Stimulated activated CD8-positive, alpha-beta memory T cell treated with anti-CD3 and anti-CD28 coated beads, Interleukin-7, amount 100 ng/mL, for 24 hours (primary cell): ENCODE results near the gene C11orf58.

Source experiments
- DNase-seq: peaks from one replicate; pipeline ENCODE4 v3.0.0-alpha.2; 2020; ENCODE audit warnings: low read depth

Gene C11orf58

DNA sequence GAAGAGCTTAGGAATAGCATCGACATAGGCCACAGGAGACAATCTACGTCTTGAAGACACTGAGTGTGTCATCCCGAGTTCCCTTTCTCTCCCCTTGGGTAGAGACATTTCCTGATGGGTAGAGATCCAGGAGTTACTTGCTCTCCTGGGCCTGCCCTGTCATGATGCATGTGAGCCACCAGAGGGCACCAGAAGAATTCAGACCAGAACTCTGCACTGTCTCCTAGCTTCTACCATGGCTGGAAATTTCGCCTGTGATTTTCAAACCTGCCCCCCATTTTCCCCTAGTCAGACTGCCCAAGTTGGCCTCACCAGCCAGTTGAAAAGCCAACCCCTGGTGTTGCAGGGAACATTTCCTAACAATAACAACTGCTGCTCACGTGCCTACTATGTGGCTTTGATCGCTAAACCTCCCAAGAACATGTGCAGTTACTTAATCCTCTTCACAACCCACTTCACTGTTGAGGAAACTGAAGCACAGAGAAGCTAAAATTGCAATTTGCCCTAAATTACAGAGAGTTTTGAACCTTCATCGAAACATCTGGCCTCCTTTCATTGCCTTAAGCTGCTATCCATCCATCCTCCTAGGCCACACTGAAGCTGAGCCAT, 47.2 kb downstream of the C11orf58 start:
- peak; percentile 21 for DNase-seq

DNA sequence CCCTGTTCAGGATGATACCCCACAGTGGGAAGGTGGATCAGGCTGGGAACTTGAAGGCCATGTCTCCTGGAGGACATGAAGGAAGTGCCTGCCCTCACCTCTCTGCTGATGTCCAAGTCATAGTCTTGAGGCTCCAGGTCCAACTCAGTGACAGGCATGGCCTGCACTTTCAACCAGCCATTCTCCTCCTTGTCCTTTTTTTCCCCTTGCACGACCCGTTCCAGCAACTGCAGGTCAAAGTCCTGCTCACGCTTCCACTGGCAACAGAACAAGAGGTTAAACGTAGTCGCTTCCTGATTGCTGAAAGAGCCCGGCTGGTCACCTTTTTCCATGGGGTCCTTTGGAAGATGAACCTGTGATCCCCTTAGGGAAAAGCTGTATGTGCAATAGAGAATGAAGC, 47.7 kb downstream of the C11orf58 start:
- DNase-seq, result no peak

DNA sequence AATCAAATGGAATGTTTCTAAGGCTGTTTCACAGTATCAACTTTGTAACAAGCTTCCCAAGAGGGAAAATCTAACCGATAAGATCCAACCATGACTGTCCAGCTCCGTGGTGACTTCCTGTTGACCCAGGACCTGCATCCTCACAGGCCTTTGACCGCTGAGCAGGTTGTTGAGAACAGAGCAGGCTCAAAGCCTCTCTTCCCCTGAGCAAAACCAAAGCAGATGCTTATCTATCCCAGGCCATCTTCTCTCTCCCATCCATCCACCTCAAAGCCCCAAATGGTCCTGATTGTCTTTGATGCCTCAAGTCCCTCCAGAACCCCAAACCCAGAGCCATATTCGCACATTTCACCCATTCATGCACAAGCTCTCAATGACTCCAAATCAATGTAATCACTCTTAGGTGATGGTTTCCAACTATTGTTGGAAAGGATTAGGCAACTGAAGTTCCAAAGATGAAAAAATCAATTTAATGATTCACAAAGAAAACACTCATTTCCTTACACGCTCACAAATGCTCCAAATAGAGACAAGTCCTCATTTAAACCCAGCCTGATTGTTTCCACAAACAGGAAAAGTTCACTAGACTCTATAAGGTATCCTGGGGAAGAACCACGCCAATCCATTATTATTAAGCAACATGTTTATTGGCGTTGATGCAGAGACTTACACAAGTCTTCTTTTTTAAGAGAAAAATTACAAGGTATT, 48.7 kb downstream of the C11orf58 start:
- DNase-seq, result no peak

GRCh38 chr11:16788141-16789062, 50.0 kb downstream of the C11orf58 start:
- peak; percentile 29 for DNase-seq

DNA sequence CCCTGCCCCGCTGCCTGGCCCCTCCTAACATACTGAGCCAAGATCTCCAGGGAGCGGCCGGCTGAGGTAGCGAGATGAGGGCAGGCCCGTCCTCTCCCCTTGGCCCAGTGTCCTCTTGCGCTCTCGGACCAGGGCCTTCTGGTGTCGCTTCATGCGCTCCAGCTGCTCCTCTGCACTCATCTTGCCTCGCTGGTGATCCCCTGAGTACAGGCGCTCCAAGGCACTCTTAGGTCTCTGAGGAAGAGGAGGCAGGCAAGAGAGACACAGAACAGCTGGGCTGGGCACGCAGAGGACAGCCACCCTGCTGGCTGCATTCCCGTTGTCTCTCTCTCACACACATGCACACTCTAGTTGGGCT, 50.6 kb downstream of the C11orf58 start:
- DNase-seq, result no peak

- DNase-seq, result no peak
Observed at GRCh38 chr11:16789560-16790485, 51.4 kb downstream of the C11orf58 start.

GRCh38 chr11:16790486-16791190, 52.2 kb downstream of the C11orf58 start:
- no peak for DNase-seq

DNA sequence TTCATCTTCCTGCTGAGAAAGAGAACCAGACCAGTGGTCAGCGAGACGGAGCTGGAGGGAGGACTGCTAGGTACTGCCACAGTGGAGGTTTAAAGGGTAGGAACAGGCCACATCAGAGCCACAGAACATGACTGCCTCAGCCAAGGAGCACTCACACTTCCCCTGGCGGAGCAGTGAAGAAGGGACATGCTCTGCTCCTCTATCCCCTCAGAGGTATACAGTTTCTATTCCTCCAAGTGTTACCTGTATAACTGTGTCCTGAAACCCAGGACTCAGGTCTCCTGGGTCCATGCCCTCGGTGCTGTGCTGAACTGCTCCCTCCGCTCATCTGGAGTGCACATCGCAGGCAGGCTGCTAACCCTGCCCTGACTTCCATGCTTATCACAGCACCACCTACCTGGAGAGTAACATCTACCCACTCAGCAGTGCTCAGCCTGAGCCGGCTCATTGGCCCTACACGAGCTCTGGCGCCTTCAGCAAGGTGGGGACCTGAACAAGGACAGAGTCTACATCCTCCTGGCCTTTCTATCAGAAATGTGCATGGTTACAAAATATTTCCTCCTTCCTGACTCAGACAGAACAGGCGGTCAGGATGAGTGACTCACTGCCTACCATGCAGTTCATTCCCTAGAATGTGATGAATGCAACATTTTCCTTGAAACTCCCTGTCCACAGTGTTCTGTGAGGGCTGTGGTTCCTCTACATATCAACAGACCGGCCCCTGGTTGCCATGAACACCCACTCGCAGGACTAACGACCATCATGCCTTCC, 52.9 kb downstream of the C11orf58 start:
- no peak for DNase-seq

- no peak for DNase-seq
Observed at GRCh38 chr11:16792426-16792825, 54.0 kb downstream of the C11orf58 start.

DNA sequence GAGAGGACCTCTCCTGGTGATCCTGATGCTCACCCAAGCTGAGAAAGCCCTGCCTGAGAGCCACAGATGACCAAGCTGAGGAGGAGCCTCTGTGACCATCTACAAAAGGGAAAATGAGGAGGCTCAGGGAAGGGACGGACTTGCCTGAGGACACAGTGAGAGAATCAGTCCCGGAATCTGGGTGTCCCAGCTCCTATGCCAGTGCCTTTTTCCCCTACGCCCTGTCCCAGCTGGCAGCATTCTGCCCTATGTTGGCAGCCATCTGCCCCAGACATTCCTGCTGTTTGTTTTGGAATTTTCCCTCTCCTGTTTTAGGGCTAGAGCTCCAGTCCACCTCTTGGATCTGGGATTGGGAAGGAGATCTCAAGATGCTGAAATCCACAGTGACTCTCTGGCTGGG, 54.6 kb downstream of the C11orf58 start:
- no peak for DNase-seq

DNA sequence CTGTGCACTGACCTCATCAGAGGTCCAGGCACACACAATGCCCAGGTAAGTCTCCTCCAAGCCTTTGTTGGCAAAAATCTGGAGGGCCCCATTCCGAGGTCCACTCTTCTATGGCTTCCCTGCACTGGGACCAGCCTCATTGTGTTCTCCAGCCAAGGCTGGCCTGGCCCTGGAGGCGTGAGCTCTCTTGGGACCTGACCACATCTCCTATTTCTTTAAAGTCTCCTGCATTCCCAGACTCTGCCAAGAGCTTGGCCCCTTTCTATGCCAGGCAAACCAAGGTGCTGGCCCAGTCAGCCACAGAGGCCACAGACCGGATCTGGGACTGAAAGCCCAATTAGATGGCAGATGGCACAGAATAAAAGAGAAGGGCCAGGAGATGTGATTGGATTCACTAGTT, 55.1 kb downstream of the C11orf58 start:
- DNase-seq, result no peak

- no peak for DNase-seq
Observed at GRCh38 chr11:16794047-16794818, 55.8 kb downstream of the C11orf58 start.

GRCh38 chr11:16795146-16795545, 56.7 kb downstream of the C11orf58 start:
- DNase-seq, result no peak

DNA sequence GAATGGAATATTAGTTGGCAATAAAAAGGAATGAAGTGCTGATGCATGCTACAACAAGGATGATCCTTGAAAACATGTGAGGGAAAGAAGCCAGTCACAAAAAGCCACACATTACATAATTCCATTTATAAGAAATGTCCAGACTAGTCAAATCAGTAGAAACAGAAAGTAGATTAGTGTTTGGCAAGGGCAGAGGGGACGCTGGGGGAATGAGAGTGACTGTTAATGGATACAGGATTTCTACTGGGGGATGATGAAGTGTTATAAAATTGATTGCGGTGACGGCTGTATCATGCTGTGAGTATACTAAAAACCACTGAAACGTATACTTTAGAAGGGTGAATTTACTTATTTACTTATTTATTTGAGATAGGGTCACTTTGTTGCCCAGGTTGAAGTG, 57.9 kb downstream of the C11orf58 start:
- DNase-seq, result no peak

- DNase-seq, result no peak
Observed at GRCh38 chr11:16797776-16798175, 59.3 kb downstream of the C11orf58 start.

- DNase-seq, result no peak
Observed at GRCh38 chr11:16799221-16799620, 60.8 kb downstream of the C11orf58 start.

- no peak for DNase-seq
Observed at GRCh38 chr11:16799890-16800289, 61.4 kb downstream of the C11orf58 start.

GRCh38 chr11:16800382-16800781, 61.9 kb downstream of the C11orf58 start:
- no peak for DNase-seq

GRCh38 chr11:16801288-16801980, 63.0 kb downstream of the C11orf58 start:
- no peak for DNase-seq
